Measurements from ENCODE around the gene GPC5. TPM values are rescaled to one million over a fixed set of nuclear protein-coding genes. Genes with fewer than 3 reads are reported as not detected.
"Not testable (repeated sequence)": the region's sequence is repeated elsewhere in the genome, so short reads cannot be mapped to it uniquely, and the experiment has no call there.

The GPC5 gene
- total and polyA plus RNA-seq, 9 of the 15 experiments (the other 6 are each of a cell fraction or from before 2014, with no cell fraction given), result 0.18 to 0.27 TPM; not detected in 7

- TF ChIP-seq, protein P1, sequence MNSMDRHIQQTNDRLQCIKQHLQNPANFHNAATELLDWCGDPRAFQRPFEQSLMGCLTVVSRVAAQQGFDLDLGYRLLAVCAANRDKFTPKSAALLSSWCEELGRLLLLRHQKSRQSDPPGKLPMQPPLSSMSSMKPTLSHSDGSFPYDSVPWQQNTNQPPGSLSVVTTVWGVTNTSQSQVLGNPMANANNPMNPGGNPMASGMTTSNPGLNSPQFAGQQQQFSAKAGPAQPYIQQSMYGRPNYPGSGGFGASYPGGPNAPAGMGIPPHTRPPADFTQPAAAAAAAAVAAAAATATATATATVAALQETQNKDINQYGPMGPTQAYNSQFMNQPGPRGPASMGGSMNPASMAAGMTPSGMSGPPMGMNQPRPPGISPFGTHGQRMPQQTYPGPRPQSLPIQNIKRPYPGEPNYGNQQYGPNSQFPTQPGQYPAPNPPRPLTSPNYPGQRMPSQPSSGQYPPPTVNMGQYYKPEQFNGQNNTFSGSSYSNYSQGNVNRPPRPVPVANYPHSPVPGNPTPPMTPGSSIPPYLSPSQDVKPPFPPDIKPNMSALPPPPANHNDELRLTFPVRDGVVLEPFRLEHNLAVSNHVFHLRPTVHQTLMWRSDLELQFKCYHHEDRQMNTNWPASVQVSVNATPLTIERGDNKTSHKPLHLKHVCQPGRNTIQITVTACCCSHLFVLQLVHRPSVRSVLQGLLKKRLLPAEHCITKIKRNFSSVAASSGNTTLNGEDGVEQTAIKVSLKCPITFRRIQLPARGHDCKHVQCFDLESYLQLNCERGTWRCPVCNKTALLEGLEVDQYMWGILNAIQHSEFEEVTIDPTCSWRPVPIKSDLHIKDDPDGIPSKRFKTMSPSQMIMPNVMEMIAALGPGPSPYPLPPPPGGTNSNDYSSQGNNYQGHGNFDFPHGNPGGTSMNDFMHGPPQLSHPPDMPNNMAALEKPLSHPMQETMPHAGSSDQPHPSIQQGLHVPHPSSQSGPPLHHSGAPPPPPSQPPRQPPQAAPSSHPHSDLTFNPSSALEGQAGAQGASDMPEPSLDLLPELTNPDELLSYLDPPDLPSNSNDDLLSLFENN (IDR thresholded peaks at IDR 0.05; ENCODE audit: low read depth in 2 of 2, low read length in 2 of 2), result no peak
These were observed 1116.2 kb downstream of the GPC5 start (continued) for GRCh38 chr13:92514420-92515125.

- BruUV-seq (replicated peaks); H3K9me1 ChIP-seq (ENCODE audit: control insufficient read depth, insufficient read depth, low read length); in situ Hi-C loops (cut with MboI); H3K36me3 ChIP-seq (ENCODE audit: control insufficient read depth, insufficient read depth, low read length); H3K27ac ChIP-seq (ENCODE audit: extremely low read depth, low read depth, low read length); H3K9me3 ChIP-seq (replicated peaks; ENCODE audit: control insufficient read depth, insufficient read depth, low read depth, low read length); H3K4me1 ChIP-seq (replicated peaks in 1 of 2; ENCODE audit: control insufficient read depth in 2 of 2, insufficient read depth in 2 of 2, low read length in 2 of 2); DNase-seq (ENCODE audit: extremely low read depth in 1 of 4, low spot score in 3 of 4); H3K79me2 ChIP-seq (ENCODE audit: control insufficient read depth, insufficient read depth, low read length); H3K27me3 ChIP-seq (ENCODE audit: control insufficient read depth in 2 of 2, insufficient read depth in 2 of 2, low read length in 2 of 2); CTCF ChIA-PET (ENCODE audit: low intra/inter-chr PET ratio); H3K4me2 ChIP-seq (ENCODE audit: insufficient read depth, low read length); H3K9ac ChIP-seq (ENCODE audit: insufficient read depth in 1 of 2, low read depth in 2 of 2, low read length in 2 of 2); intact Hi-C loops (cut with micrococcal nuclease); FAIRE-seq; H4K20me1 ChIP-seq (replicated peaks; ENCODE audit: control insufficient read depth, insufficient read depth, low read length); ATAC-seq; H3K4me3 ChIP-seq; H2AFZ ChIP-seq (ENCODE audit: low read depth, low read length); TF ChIP-seq BRCA1 (IDR thresholded peaks at IDR 0.05); TEAD4 (IDR thresholded peaks at IDR 0.05; ENCODE audit: low read length): not testable (repeated sequence)
- TF ChIP-seq BRCA1 (CRISPR knock-in tag; IDR thresholded peaks at IDR 0.05), result 0 out of 2 replicates have a peak, but pooled peaks have one; percentile 6
- 0 out of 2 replicates have a peak, but pooled peaks have one; percentile 51 for TF ChIP-seq TEAD4 (CRISPR knock-in tag; IDR thresholded peaks at IDR 0.05; ENCODE audit: borderline replicate concordance)
- TF ChIP-seq ZFX (CRISPR knock-in tag; IDR thresholded peaks at IDR 0.05), result 0 out of 2 replicates have a peak, but pooled peaks have one; percentile 30
- POLR2A ChIA-PET, result interaction anchor here (0.8 kb wide), 1 partner anchor 13 kb away, joined by 4 read pairs; no protein-coding TSS in a partner anchor
- WGBS (ENCODE audit: insufficient coverage, low coverage, missing lambda C conversion rate), result under 1% methylated on average over 6 of the region's 6 CpGs
These were observed 1118.5 kb downstream of the GPC5 start for GRCh38 chr13:92516878-92517277.
